Astrocyte (in vitro differentiated cells and primary cell): ENCODE data around the gene ADAP1. TPM values are rescaled to one million over a fixed set of nuclear protein-coding genes. Genes with fewer than 3 reads are reported as not detected.
A peak's percentile ranks its signal among the peaks of the same experiment; 100 is the strongest.

Experiments
- DNase-seq: peaks from one replicate; pipeline ENCODE4 v3.0.0-alpha.2; 2010; ENCODE audit warnings: low read depth
- FAIRE-seq: peaks from 2 replicates; lab custom pipeline; 2011; peaks lifted over from hg19 to GRCh38; lab: Jason Lieb, UNC
- H2AFZ ChIP-seq: 2 replicates; pipeline ENCODE4 v1.6.0; 2012; ENCODE audit warnings: low read depth, low read length, inconsistent platforms
- H3K27ac ChIP-seq: 2 replicates; pipeline ENCODE4 v1.5.1; 2011; ENCODE audit warnings: low read depth, low read length, inconsistent platforms
- H3K27me3 ChIP-seq: 2 replicates; pipeline ENCODE4 v1.6.0; 2011; ENCODE audit warnings: low read length, inconsistent platforms; ENCODE audit not compliant: insufficient read depth
- H3K36me3 ChIP-seq: 2 replicates; pipeline ENCODE4 v1.5.1; 2011; ENCODE audit warnings: low read length, inconsistent platforms; ENCODE audit not compliant: insufficient read depth
- H3K4me1 ChIP-seq: 2 replicates; pipeline ENCODE4 v1.5.1; 2011; ENCODE audit warnings: low read length, inconsistent platforms; ENCODE audit not compliant: insufficient read depth
- H3K4me2 ChIP-seq: 2 replicates; pipeline ENCODE4 v1.6.0; 2012; ENCODE audit warnings: low read length, inconsistent platforms
- H3K4me3 ChIP-seq: 2 replicates; pipeline ENCODE4 v1.5.1; 2011; ENCODE audit warnings: low read depth, mild to moderate bottlenecking, low read length, inconsistent platforms; ENCODE audit not compliant: insufficient read depth
- H3K79me2 ChIP-seq: 2 replicates; pipeline ENCODE4 v1.6.0; 2012; ENCODE audit warnings: mild to moderate bottlenecking, low read length, inconsistent platforms; ENCODE audit not compliant: insufficient read depth
- H3K9ac ChIP-seq: 2 replicates; pipeline ENCODE4 v1.6.0; 2012; ENCODE audit warnings: mild to moderate bottlenecking, low read length, inconsistent platforms
- H3K9me3 ChIP-seq: 2 replicates; pipeline ENCODE4 v1.5.1; 2012; ENCODE audit warnings: low read depth, mild to moderate bottlenecking, low read length, inconsistent platforms; ENCODE audit not compliant: insufficient read depth
- H4K20me1 ChIP-seq: 2 replicates; pipeline ENCODE4 v1.6.0; 2012; ENCODE audit warnings: low read length, inconsistent platforms; ENCODE audit not compliant: insufficient read depth
- H3K27ac Mint-ChIP-seq: one replicate; pipeline ENCODE4 v1.8.0; 2021; ENCODE audit warnings: mild to moderate bottlenecking, mixed read lengths; ENCODE audit not compliant: unreplicated experiment
- H3K27me3 Mint-ChIP-seq: one replicate; pipeline ENCODE4 v1.8.0; 2021; ENCODE audit warnings: low read depth, mixed read lengths; ENCODE audit not compliant: unreplicated experiment
- H3K36me3 Mint-ChIP-seq: one replicate; pipeline ENCODE4 v1.8.0; 2021; ENCODE audit warnings: low read depth, mixed read lengths; ENCODE audit not compliant: unreplicated experiment
- H3K4me1 Mint-ChIP-seq: one replicate; pipeline ENCODE4 v1.8.0; 2021; ENCODE audit warnings: low read depth, mixed read lengths; ENCODE audit not compliant: unreplicated experiment
- H3K4me3 Mint-ChIP-seq: one replicate; pipeline ENCODE4 v1.8.0; 2021; ENCODE audit warnings: mild to moderate bottlenecking, moderate library complexity, mixed read lengths; ENCODE audit not compliant: unreplicated experiment
- H3K9me3 Mint-ChIP-seq: one replicate; pipeline ENCODE4 v1.8.0; 2021; ENCODE audit warnings: mild to moderate bottlenecking, mixed read lengths; ENCODE audit not compliant: unreplicated experiment
- CTCF ChIP-seq: IDR thresholded peaks from 2 replicates; pipeline ENCODE4 v1.5.1; 2011; ENCODE audit warnings: low read depth, mild to moderate bottlenecking, inconsistent platforms, low read length, moderate library complexity; ENCODE audit not compliant: insufficient read depth
- EZH2 ChIP-seq: IDR thresholded peaks from 2 replicates; pipeline ENCODE4 v1.6.1; 2012; ENCODE audit warnings: mild to moderate bottlenecking, low read length, inconsistent platforms; ENCODE audit not compliant: insufficient read depth
- total RNA-seq: library from RNA; stranded (reverse); gene quantifications from 2 replicates; pipeline ENCODE4 v1.2.1, GENCODE V29; 2021

Gene ADAP1
- total RNA-seq, 1 donor from 2014 or later, result 4.8 TPM

GRCh38 chr7:900331-901040 is 54.0 kb downstream of the ADAP1 start:
- Histone ChIP-seq H3K9ac (no peak overlapping the region), H3K4me2 (no peak overlapping the region), H3K4me1 (peaks cover 8% of the 10 kb centered on the region), H3K36me3 (no peaks in the 10 kb centered on the region), H3K79me2 (no peaks in the 10 kb centered on the region), H4K20me1 (no peaks in the 10 kb centered on the region), H3K27me3 (peaks cover 4% of the 10 kb centered on the region), H3K27ac (no peak overlapping the region), H3K4me3 (no peak overlapping the region), H2AFZ (no peak overlapping the region), H3K9me3 (no peaks in the 10 kb centered on the region)
- no peak overlapping the region for H3K4me3 Mint-ChIP-seq
- H3K27ac Mint-ChIP-seq, result no peak overlapping the region
- peaks cover 12% of the 10 kb centered on the region for H3K27me3 Mint-ChIP-seq
- no peaks in the 10 kb centered on the region for H3K4me1 Mint-ChIP-seq
- no peak for TF ChIP-seq EZH2
- no peak for TF ChIP-seq CTCF
- FAIRE-seq (no peak), DNase-seq (no peak)
- no peaks in the 10 kb centered on the region for H3K9me3 Mint-ChIP-seq
- peaks cover 6% of the 10 kb centered on the region for H3K36me3 Mint-ChIP-seq

- H3K27me3 Mint-ChIP-seq, result peaks cover 9% of the 10 kb centered on the region
- no peak overlapping the region for H3K4me3 ChIP-seq
- no peak overlapping the region for H3K27ac ChIP-seq
- peaks cover 5% of the 10 kb centered on the region for H3K4me1 ChIP-seq
- H3K27me3 ChIP-seq, result peaks cover 3% of the 10 kb centered on the region
- peak overlapping the region; percentile 34 for H3K27ac Mint-ChIP-seq
- FAIRE-seq (no peak), DNase-seq (no peak)
- H3K9me3 Mint-ChIP-seq, result no peaks in the 10 kb centered on the region
- no peaks in the 10 kb centered on the region for H3K4me1 Mint-ChIP-seq
- peaks cover 6% of the 10 kb centered on the region for H3K36me3 Mint-ChIP-seq
- no peak overlapping the region for H3K9ac ChIP-seq
- H3K4me2 ChIP-seq, result no peak overlapping the region
- no peak overlapping the region for H3K4me3 Mint-ChIP-seq
- no peak overlapping the region for H2AFZ ChIP-seq
- H3K9me3 ChIP-seq, result no peaks in the 10 kb centered on the region
- H4K20me1 ChIP-seq, result no peaks in the 10 kb centered on the region
- H3K79me2 ChIP-seq, result no peaks in the 10 kb centered on the region
- H3K36me3 ChIP-seq, result no peaks in the 10 kb centered on the region
- TF ChIP-seq EZH2 (no peak), CTCF (no peak)
These were observed 54.7 kb downstream of the ADAP1 start for GRCh38 chr7:899806-900205.
